Kidney (tissue), 22 donors: Measurements from ENCODE around the gene BBLN. TPM values are rescaled to one million over a fixed set of nuclear protein-coding genes. Genes with fewer than 3 reads are reported as not detected.
A peak's percentile ranks its signal among the peaks of the same experiment; 100 is the strongest.
"Not testable (repeated sequence)": the region's sequence is repeated elsewhere in the genome, so short reads cannot be mapped to it uniquely, and the experiment has no call there.

Experiments used
- DNase-seq, 5 donors: peaks; one replicate each; pipeline ENCODE4 v3.0.0-alpha.2; 2013 to 2020
- FAIRE-seq: peaks from 2 replicates; lab custom pipeline; 2012; peaks lifted over from hg19 to GRCh38; lab: Jason Lieb, UNC
- H3K27ac ChIP-seq, 2 donors: one replicate each; pipeline ENCODE4 v1.7.0; 2013; ENCODE audit warnings: low read depth in 2 of 2, low read length in 2 of 2, inconsistent platforms in 1 of 2
- H3K27me3 ChIP-seq: one replicate; pipeline ENCODE4 v1.7.1; 2013; ENCODE audit warnings: low read length, inconsistent platforms; ENCODE audit not compliant: control insufficient read depth, insufficient read depth
- H3K36me3 ChIP-seq, 3 donors: one replicate each; pipeline versions ENCODE4 v1.7.0 to v1.7.1; 2013; ENCODE audit warnings: low read length in 3 of 3, control low read depth in 1 of 3, inconsistent platforms in 1 of 3; ENCODE audit not compliant: insufficient read depth in 3 of 3, control insufficient read depth in 2 of 3
- H3K4me1 ChIP-seq, 3 donors: one replicate each; pipeline versions ENCODE4 v1.7.0 to v1.7.1; 2013; ENCODE audit warnings: low read length in 3 of 3, inconsistent platforms in 1 of 3, low read depth in 1 of 3; ENCODE audit not compliant: control insufficient read depth in 2 of 3, insufficient read depth in 2 of 3
- H3K4me3 ChIP-seq, 3 donors: one replicate each; pipeline versions ENCODE4 v1.7.0 to v1.8.1; 2013; ENCODE audit warnings: low read length in 3 of 3, control low read depth in 1 of 3, inconsistent platforms in 1 of 3
- H3K9ac ChIP-seq, 3 donors: one replicate each; pipeline versions ENCODE4 v1.7.0 to v1.7.1; 2013; ENCODE audit warnings: low read length in 3 of 3, control low read depth in 1 of 3, inconsistent platforms in 1 of 3
- H3K9me3 ChIP-seq, 3 donors: one replicate each; pipeline versions ENCODE4 v1.7.0 to v1.7.1; 2013; ENCODE audit warnings: low read length in 3 of 3, control low read depth in 1 of 3, inconsistent platforms in 1 of 3; ENCODE audit not compliant: control insufficient read depth in 2 of 3, insufficient read depth in 1 of 3
- CTCF ChIP-seq: IDR thresholded peaks from 3 replicates; pipeline ENCODE4 v1.5.1; 2012; ENCODE audit warnings: mild to moderate bottlenecking, moderate library complexity, borderline replicate concordance; ENCODE audit not compliant: insufficient read depth; ENCODE audit errors: extremely low read depth
- intact Hi-C: fragments of 100-400 bp; cut with DNase I; formaldehyde crosslinking; loops from one replicate; pipeline ENCODE4 v1.11.1; 2022
- long read RNA-seq, 10 donors: library from polyadenylated mRNA in 1 of 10; unstranded in 1 of 10; transcript quantifications; one replicate each; pipeline ENCODE4 v2.0.0 and lab custom pipeline, GENCODE V29; 2021 to 2026
- polyA plus RNA-seq: library from polyadenylated mRNA; stranded (reverse); fragments of 350-450 nt; fragmentation: Illumina TruSeq; extraction: RNeasy Lipid Tissue Mini Kit (QIAGEN cat#74804); gene quantifications from one replicate; pipeline ENCODE4 v1.2.3, GENCODE V29; 2014; ENCODE audit warnings: low read depth, low replicate concordance; ENCODE audit not compliant: insufficient read depth
- total RNA-seq: library from RNA; stranded (reverse); fragmentation: NEBNext Ultra II Directional; extraction: Animal tissue kit (Norgen Biotek cat#: 25700); gene quantifications from one replicate; pipeline ENCODE4 v1.2.1, GENCODE V29; 2021
- donor health status: control.
- donor health status: control.
- donor health status: control.
- donor health status: control.
- donor health status: control.
- donor health status: DM: yes; HTN: yes; CAD: no.
- donor health status: Normal renal cell carcinoma (clear cell type).

BBLN gene
- total RNA-seq = 55.6 TPM
- polyA plus RNA-seq = 192 TPM
- long read RNA-seq, donor 1, transcript C9orf16-201 (2 exons, 713 nt) = major isoform, 39 of 39 reads
- long read RNA-seq, donor 1, partial matches to known transcripts = 0 of 39 reads
- long read RNA-seq, donor 1, other reads (novel, unspliced or antisense) = 0 of 39 reads
- long read RNA-seq, donor 2, transcript C9orf16-201 (2 exons, 713 nt) = major isoform, 46 of 46 reads
- long read RNA-seq, donor 2, partial matches to known transcripts = 0 of 46 reads
- long read RNA-seq, donor 2, other reads (novel, unspliced or antisense) = 0 of 46 reads
- long read RNA-seq, donor 3, transcript C9orf16-201 (2 exons, 713 nt) = major isoform, 57 of 120 reads
- long read RNA-seq, donor 3, partial matches to known transcripts = 63 of 120 reads
- long read RNA-seq, donor 3, other reads (novel, unspliced or antisense) = 0 of 120 reads
- long read RNA-seq, donor 4, transcript C9orf16-201 (2 exons, 713 nt) = major isoform, 38 of 38 reads
- long read RNA-seq, donor 4, partial matches to known transcripts = 0 of 38 reads
- long read RNA-seq, donor 4, other reads (novel, unspliced or antisense) = 0 of 38 reads
- long read RNA-seq, donor 5, partial matches to known transcripts = 0 of 2 reads
- long read RNA-seq, donor 5, other reads (novel, unspliced or antisense) = 0 of 2 reads
- long read RNA-seq, donor 6, transcript C9orf16-201 (2 exons, 713 nt) = major isoform, 158 of 183 reads
- long read RNA-seq, donor 6, partial matches to known transcripts = 24 of 183 reads
- long read RNA-seq, donor 6, other reads (novel, unspliced or antisense) = 0 of 183 reads
- long read RNA-seq, donor 7, transcript C9orf16-201 (2 exons, 713 nt) = major isoform, 35 of 42 reads
- long read RNA-seq, donor 7, partial matches to known transcripts = 0 of 42 reads
- long read RNA-seq, donor 7, other reads (novel, unspliced or antisense) = 6 of 42 reads
- long read RNA-seq, donor 8, transcript C9orf16-201 (2 exons, 713 nt) = major isoform, 47 of 47 reads
- long read RNA-seq, donor 8, partial matches to known transcripts = 0 of 47 reads
- long read RNA-seq, donor 8, other reads (novel, unspliced or antisense) = 0 of 47 reads
- long read RNA-seq, donor 9, transcript C9orf16-201 (2 exons, 713 nt) = major isoform, 23 of 23 reads
- long read RNA-seq, donor 9, partial matches to known transcripts = 0 of 23 reads
- long read RNA-seq, donor 9, other reads (novel, unspliced or antisense) = 0 of 23 reads
- long read RNA-seq, donor 10, transcript C9orf16-201 (2 exons, 713 nt) = major isoform, 34 of 34 reads
- long read RNA-seq, donor 10, partial matches to known transcripts = 0 of 34 reads
- long read RNA-seq, donor 10, other reads (novel, unspliced or antisense) = 0 of 34 reads

GRCh38 chr9:128159784-128160602, at the start of gene BBLN:
Gene BBLN (plus strand): TSS chr9:128160265. CDS start chr9:128160408, 143 bp downstream.
- peak; percentile 97 to 98 (median 98) for DNase-seq
- intact Hi-C loops = no loop called here
- Histone ChIP-seq H3K36me3 (peaks cover 0 to 8% (median 3%) of the 10 kb centered on the region in 3 donors), H3K27me3 (no peaks in the 10 kb centered on the region), H3K9me3 (no peaks in the 10 kb centered on the region), H3K4me3 (peak within 1 kb of the TSS; percentile 68 to 88 (median 68)), H3K9ac (peak within 1 kb of the TSS; percentile 36 to 65 (median 49)), H3K27ac (no peak within 1 kb of the TSS), H3K4me1 (peaks cover 0 to 9% (median 0%) of the 10 kb centered on the region in 3 donors)
- no peak for TF ChIP-seq CTCF
- FAIRE-seq = no peak

GRCh38 chr9:128111726-128112125, 48.3 kb upstream of the BBLN start:
- intact Hi-C loops = loop anchor here (10.0 kb wide), 1 partner anchor 167 kb away; no protein-coding TSS in a partner anchor
- not testable (repeated sequence) for H3K9me3 ChIP-seq, H3K27me3 ChIP-seq, H3K4me3 ChIP-seq, H3K9ac ChIP-seq, FAIRE-seq
- peak in 1 of 5 donors; percentile 52 for DNase-seq
- Histone ChIP-seq H3K27ac (peak overlapping the region in 1 of 2 donors; percentile 33), H3K4me1 (peaks cover 0 to 29% (median 19%) of the 10 kb centered on the region in 3 donors), H3K36me3 (peaks cover 0 to 14% (median 10%) of the 10 kb centered on the region in 3 donors)

- intact Hi-C loops = loop anchor here (10.0 kb wide), 1 partner anchor 169 kb away; no protein-coding TSS in a partner anchor
- peak overlapping the region; percentile 98 to 99 for H3K27ac ChIP-seq
Measured at GRCh38 chr9:128113526-128114325, 46.3 kb upstream of the BBLN start.

More at GRCh38 chr9:128113526-128114325, 46.3 kb upstream of the BBLN start:
- Histone ChIP-seq H3K9me3 (no peaks in the 10 kb centered on the region), H3K4me1 (peaks cover 0 to 28% (median 19%) of the 10 kb centered on the region in 3 donors), H3K36me3 (no peaks in the 10 kb centered on the region), H3K9ac (peak overlapping the region in 1 of 3 donors; percentile 91), H3K4me3 (peak overlapping the region in 2 of 3 donors; percentile 44 to 52), H3K27me3 (no peaks in the 10 kb centered on the region)
- FAIRE-seq (no peak), DNase-seq (peak in 1 of 5 donors; percentile 71)
- no peak for TF ChIP-seq CTCF
